NCI-H1436 (cell line): Measurements from ENCODE around the gene ZNF385A.

Source experiments
- DNase-seq: peaks from one replicate; lab custom pipeline; 2025; lab: John Stamatoyannopoulos, UW

The ZNF385A gene

GRCh38 chr12:54415221-54415929, 30.8 kb upstream of the ZNF385A start:
- DNase-seq, result no peak

GRCh38 chr12:54413284-54414190, 29.0 kb upstream of the ZNF385A start:
- no peak for DNase-seq

- DNase-seq, result no peak
Observed at GRCh38 chr12:54412786-54413185, 28.3 kb upstream of the ZNF385A start.

- no peak for DNase-seq
Observed at GRCh38 chr12:54412348-54412747, 27.8 kb upstream of the ZNF385A start.

- no peak for DNase-seq
Observed at GRCh38 chr12:54411391-54412241, 27.1 kb upstream of the ZNF385A start.

GRCh38 chr12:54409267-54409666, 24.7 kb upstream of the ZNF385A start:
- DNase-seq, result no peak

GRCh38 chr12:54407183-54407905, 22.8 kb upstream of the ZNF385A start:
- no peak for DNase-seq

- DNase-seq, result no peak
Observed at GRCh38 chr12:54405573-54405972, 21.0 kb upstream of the ZNF385A start.

GRCh38 chr12:54405106-54405505, 20.6 kb upstream of the ZNF385A start:
- DNase-seq, result no peak

GRCh38 chr12:54404061-54405004, 19.8 kb upstream of the ZNF385A start:
- peak; percentile 59 for DNase-seq

- no peak for DNase-seq
Observed at GRCh38 chr12:54401119-54401518, 16.6 kb upstream of the ZNF385A start.

GRCh38 chr12:54398995-54399793, 14.7 kb upstream of the ZNF385A start:
- DNase-seq, result peak; percentile 53

- no peak for DNase-seq
Observed at GRCh38 chr12:54398218-54398617, 13.7 kb upstream of the ZNF385A start.

- no peak for DNase-seq
Observed at GRCh38 chr12:54397157-54397556, 12.6 kb upstream of the ZNF385A start.

- no peak for DNase-seq
Observed at GRCh38 chr12:54395545-54395944, 11.0 kb upstream of the ZNF385A start.

- no peak for DNase-seq
Observed at GRCh38 chr12:54394986-54395385, 10.5 kb upstream of the ZNF385A start.

- DNase-seq, result peak; percentile 60
Observed at GRCh38 chr12:54394281-54394719, 9.8 kb upstream of the ZNF385A start.

- no peak for DNase-seq
Observed at GRCh38 chr12:54393743-54394142, 9.2 kb upstream of the ZNF385A start.

- DNase-seq, result peak; percentile 11
Observed at GRCh38 chr12:54393207-54393609, 8.7 kb upstream of the ZNF385A start.
